Colonic mucosa (tissue), 4 donors: Measurements from ENCODE around the gene SPTBN1. TPM values are rescaled to one million over a fixed set of nuclear protein-coding genes. Genes with fewer than 3 reads are reported as not detected.
"Not testable (repeated sequence)": the region's sequence is repeated elsewhere in the genome, so short reads cannot be mapped to it uniquely, and the experiment has no call there.

Source experiments
- DNase-seq: peaks from one replicate; pipeline ENCODE4 v3.0.0-alpha.2; 2020
- H3K27ac ChIP-seq: fragments of 200-600 bp; one replicate; pipeline ENCODE4 v1.8.0; 2021
- H3K27me3 ChIP-seq: fragments of 200-600 bp; one replicate; pipeline ENCODE4 v1.8.0; 2021
- H3K36me3 ChIP-seq: fragments of 200-600 bp; one replicate; pipeline ENCODE4 v1.8.0; 2021
- H3K4me1 ChIP-seq: fragments of 200-600 bp; one replicate; pipeline ENCODE4 v1.8.0; 2021; ENCODE audit warnings: mild to moderate bottlenecking
- H3K4me3 ChIP-seq: fragments of 200-600 bp; one replicate; pipeline ENCODE4 v1.8.0; 2021
- H3K9ac ChIP-seq, 2 donors: one replicate each; pipeline ENCODE4 v1.7.0; 2013; ENCODE audit warnings: control low read depth in 2 of 2, low read depth in 2 of 2, low read length in 2 of 2
- H3K9me3 ChIP-seq: fragments of 200-600 bp; one replicate; pipeline ENCODE4 v1.8.0; 2021
- intact Hi-C: fragments of 100-400 bp; cut with DNase I; formaldehyde crosslinking; loops from one replicate; pipeline ENCODE4 v1.14.1; 2022
- total RNA-seq, 2 donors: library from RNA; stranded (reverse); fragmentation: NEBNext Ultra II Directional in 1 of 2; extraction: Animal tissue kit (Norgen Biotek cat#: 25700) in 1 of 2; gene quantifications; one replicate each; pipeline ENCODE4 v1.2.1, GENCODE V29; 2021
- TF ChIP-seq, protein P1 (sequence below): fragments of 200-600 bp; IDR thresholded peaks from one replicate; pipeline ENCODE4 v1.8.0; 2022; ENCODE audit warnings: antibody characterized with exemption, mild to moderate bottlenecking
- donor health status: healthy.
- donor health status: DM: no; HTN: no; CAD: no.
- donor health status: DM: no; HTN: no; CAD: no.

The SPTBN1 gene
- total RNA-seq, 2 donors from 2014 or later, result 325 to 338 TPM

DNA sequence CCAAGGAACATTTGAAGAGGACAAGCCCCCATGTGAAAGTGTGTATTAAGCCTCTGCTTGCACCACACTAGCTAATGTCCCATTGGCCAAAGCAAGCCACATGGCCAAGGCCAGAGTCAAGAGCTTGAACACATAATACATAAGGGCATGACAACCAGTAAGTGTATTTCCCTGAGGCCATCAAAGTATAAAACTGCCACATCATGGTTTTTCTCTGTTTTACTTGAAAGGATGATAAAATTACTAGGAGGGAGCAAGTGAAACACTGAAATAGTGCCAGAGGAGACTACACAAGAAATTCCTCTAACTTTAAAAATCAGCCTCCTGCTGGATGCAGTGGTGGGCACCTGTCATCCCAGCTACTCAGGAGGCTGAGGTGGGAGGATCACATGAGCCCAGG is 236.4 kb downstream of the SPTBN1 start:
- Histone ChIP-seq H3K27ac (no peak overlapping the region), H3K9ac (no peak overlapping the region), H3K4me3 (no peak overlapping the region), H3K9me3 (no peaks in the 10 kb centered on the region), H3K36me3 (no peaks in the 10 kb centered on the region), H3K4me1 (no peaks in the 10 kb centered on the region), H3K27me3 (no peaks in the 10 kb centered on the region)
- intact Hi-C loops, result no loop called here
- no peak for DNase-seq
- TF ChIP-seq, protein P1, sequence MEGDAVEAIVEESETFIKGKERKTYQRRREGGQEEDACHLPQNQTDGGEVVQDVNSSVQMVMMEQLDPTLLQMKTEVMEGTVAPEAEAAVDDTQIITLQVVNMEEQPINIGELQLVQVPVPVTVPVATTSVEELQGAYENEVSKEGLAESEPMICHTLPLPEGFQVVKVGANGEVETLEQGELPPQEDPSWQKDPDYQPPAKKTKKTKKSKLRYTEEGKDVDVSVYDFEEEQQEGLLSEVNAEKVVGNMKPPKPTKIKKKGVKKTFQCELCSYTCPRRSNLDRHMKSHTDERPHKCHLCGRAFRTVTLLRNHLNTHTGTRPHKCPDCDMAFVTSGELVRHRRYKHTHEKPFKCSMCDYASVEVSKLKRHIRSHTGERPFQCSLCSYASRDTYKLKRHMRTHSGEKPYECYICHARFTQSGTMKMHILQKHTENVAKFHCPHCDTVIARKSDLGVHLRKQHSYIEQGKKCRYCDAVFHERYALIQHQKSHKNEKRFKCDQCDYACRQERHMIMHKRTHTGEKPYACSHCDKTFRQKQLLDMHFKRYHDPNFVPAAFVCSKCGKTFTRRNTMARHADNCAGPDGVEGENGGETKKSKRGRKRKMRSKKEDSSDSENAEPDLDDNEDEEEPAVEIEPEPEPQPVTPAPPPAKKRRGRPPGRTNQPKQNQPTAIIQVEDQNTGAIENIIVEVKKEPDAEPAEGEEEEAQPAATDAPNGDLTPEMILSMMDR, result no peak

DNA sequence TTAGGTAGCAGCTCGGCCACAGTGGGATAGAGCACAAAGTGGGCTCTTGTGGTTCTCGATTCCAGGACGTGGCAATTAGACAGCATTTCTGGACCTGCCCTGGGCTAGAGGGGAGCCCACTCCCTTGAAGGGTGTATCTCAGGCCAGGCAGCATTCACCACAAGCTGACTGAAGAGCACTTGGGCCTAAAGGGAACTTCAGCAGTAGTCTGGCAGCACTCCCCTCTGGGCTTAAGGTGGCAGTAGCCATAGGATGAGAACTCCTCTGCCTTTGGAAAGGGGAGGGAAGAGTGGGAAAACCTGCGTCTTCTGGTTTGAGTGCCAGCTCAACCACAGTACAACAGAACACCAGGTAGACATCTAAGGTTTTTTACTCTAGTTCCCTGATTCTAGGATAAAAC is 239.3 kb downstream of the SPTBN1 start:
- H3K4me1 ChIP-seq, result no peaks in the 10 kb centered on the region
- no peaks in the 10 kb centered on the region for H3K9me3 ChIP-seq
- no peak overlapping the region for H3K27ac ChIP-seq
- TF ChIP-seq, protein P1, result no peak
- intact Hi-C loops, result no loop called here
- H3K36me3 ChIP-seq, result no peaks in the 10 kb centered on the region
- no peak overlapping the region for H3K4me3 ChIP-seq
- no peak overlapping the region for H3K9ac ChIP-seq
- no peaks in the 10 kb centered on the region for H3K27me3 ChIP-seq
- no peak for DNase-seq

DNA sequence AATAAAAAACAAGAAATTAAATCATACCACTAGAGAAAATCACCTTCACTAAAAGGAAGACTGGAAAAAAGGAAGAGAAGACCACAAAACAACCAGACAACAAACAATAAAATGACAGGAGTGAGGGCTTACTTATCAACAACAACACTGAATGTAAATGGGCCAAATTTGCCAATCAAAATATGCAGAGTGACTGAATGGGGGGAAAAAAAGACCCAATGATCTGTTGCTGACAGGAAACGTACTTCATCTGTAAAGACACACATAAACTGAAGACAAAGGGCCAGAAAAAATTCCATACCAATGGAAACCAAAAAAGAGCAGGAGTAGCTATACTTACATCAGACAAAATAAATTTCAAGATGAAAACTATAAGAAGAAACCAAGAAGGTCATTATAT is 241.8 kb downstream of the SPTBN1 start:
- TF ChIP-seq, protein P1, result no peak
- no peak overlapping the region for H3K27ac ChIP-seq

DNA sequence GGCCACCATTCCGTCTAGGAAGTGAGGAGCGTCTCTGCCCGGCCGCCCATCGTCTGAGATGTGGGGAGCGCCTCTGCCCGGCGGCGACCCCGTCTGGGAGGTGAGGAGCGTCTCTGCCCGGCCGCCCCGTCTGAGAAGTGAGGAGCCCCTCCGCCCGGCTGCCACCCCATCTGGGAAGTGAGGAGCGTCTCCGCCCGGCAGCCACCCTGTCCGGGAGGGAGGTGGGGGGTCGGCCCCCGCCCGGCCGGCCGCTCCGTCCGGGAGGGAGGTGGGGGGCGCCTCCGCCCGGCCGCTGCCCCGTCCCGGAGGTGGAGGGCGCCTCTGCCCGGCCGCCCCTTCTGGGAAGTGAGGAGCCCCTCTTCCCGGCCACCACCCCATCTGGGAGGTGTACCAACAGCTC is 242.8 kb downstream of the SPTBN1 start:
- H3K9ac ChIP-seq, H3K36me3 ChIP-seq, DNase-seq, H3K27me3 ChIP-seq, intact Hi-C loops, H3K4me3 ChIP-seq, H3K4me1 ChIP-seq, H3K27ac ChIP-seq, H3K9me3 ChIP-seq: not testable (repeated sequence)

More for the DNA sequence above, 241.8 kb downstream of the SPTBN1 start:
- no peaks in the 10 kb centered on the region for H3K27me3 ChIP-seq
- DNase-seq, result no peak
- intact Hi-C loops, result no loop called here
- no peaks in the 10 kb centered on the region for H3K9me3 ChIP-seq
- no peaks in the 10 kb centered on the region for H3K4me1 ChIP-seq
- H3K36me3 ChIP-seq, result no peaks in the 10 kb centered on the region
- H3K9ac ChIP-seq, result no peak overlapping the region
- H3K4me3 ChIP-seq, result no peak overlapping the region

DNA sequence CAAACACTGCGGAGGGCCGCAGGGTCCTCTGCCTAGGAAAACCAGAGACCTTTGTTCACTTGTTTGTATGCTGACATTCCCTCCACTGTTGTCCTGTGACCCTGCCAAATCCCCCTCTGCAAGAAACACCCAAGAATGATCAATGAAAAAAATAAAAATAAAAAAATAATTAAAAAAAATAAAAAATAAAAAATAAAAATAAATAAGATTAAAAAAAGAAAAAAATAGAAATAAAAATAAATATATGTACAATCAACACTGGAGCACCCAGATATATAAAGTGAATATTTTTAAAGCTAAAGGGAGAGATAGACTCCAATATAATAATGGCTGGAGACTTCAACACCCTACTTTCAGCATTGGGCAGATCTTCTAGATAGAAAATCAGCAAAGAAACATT is 243.5 kb downstream of the SPTBN1 start:
- no peak overlapping the region for H3K27ac ChIP-seq
- intact Hi-C loops, result loop anchor here (10.0 kb wide), 2 partner anchors 525 to 585 kb away; partner anchors contain the start of gene ACYP2
- H3K36me3 ChIP-seq, result no peaks in the 10 kb centered on the region
- TF ChIP-seq, protein P1, result no peak
- H3K27me3 ChIP-seq, result no peaks in the 10 kb centered on the region
- H3K4me1 ChIP-seq, result no peaks in the 10 kb centered on the region
- no peak overlapping the region for H3K9ac ChIP-seq
- no peak for DNase-seq
- H3K9me3 ChIP-seq, result no peaks in the 10 kb centered on the region
- no peak overlapping the region for H3K4me3 ChIP-seq

DNA sequence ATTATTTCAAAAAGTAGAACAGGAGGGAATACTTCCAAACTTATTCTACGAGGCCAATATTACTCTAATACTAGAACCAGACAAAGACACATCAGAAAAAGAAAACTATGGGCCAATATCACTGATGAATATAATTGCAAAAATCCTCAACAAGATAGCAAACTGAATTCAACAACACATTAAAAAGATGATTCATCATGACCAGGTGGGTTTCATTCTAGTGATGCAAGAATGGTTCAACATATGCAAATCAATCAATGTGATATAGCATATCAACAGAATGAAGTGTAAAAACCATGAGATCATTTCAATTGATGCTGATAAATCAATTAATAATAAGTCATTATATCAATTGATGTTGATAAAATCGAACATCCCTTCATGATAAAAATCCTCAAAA is 244.9 kb downstream of the SPTBN1 start:
- intact Hi-C loops, result loop anchor here (10.0 kb wide), 2 partner anchors 526 to 586 kb away; partner anchors contain the start of gene ACYP2
- Histone ChIP-seq H3K9ac (no peak overlapping the region), H3K9me3 (no peaks in the 10 kb centered on the region), H3K27ac (no peak overlapping the region), H3K27me3 (no peaks in the 10 kb centered on the region), H3K4me1 (no peaks in the 10 kb centered on the region), H3K36me3 (no peaks in the 10 kb centered on the region), H3K4me3 (no peak overlapping the region)
- TF ChIP-seq, protein P1, result no peak
- no peak for DNase-seq
